Endodermal cell (in vitro differentiated cells): Measurements from ENCODE around the gene ZNF367. TPM values are rescaled to one million over a fixed set of nuclear protein-coding genes. Genes with fewer than 3 reads are reported as not detected.

Experiments used
- DNase-seq: peaks from one replicate; pipeline ENCODE4 v3.0.0-alpha.2; 2017
- H3K27ac ChIP-seq: 2 replicates; pipeline ENCODE4 v1.5.1; 2013; ENCODE audit warnings: mild to moderate bottlenecking, low read depth, low read length, moderate library complexity
- H3K27me3 ChIP-seq: 2 replicates; pipeline ENCODE4 v1.6.1; 2013; ENCODE audit warnings: mild to moderate bottlenecking, low read length, moderate library complexity; ENCODE audit not compliant: insufficient read depth, control insufficient read depth, poor library complexity, severe bottlenecking
- H3K36me3 ChIP-seq: 2 replicates; pipeline ENCODE4 v1.7.0; 2013; ENCODE audit warnings: mild to moderate bottlenecking, low read length, moderate library complexity; ENCODE audit not compliant: control insufficient read depth, insufficient read depth
- H3K4me1 ChIP-seq: one replicate; pipeline ENCODE4 v1.7.0; 2013; ENCODE audit warnings: low read length; ENCODE audit not compliant: control insufficient read depth, insufficient read depth
- H3K4me3 ChIP-seq: 2 replicates; pipeline ENCODE4 v1.5.1; 2013; ENCODE audit warnings: mild to moderate bottlenecking, low read length, moderate library complexity
- H3K9ac ChIP-seq: 2 replicates; pipeline ENCODE4 v1.6.1; 2013; ENCODE audit warnings: mild to moderate bottlenecking, low read length, moderate library complexity; ENCODE audit not compliant: poor library complexity, severe bottlenecking; ENCODE audit errors: extremely low read depth
- H3K9me3 ChIP-seq: 2 replicates; pipeline ENCODE4 v1.6.1; 2013; ENCODE audit warnings: mild to moderate bottlenecking, low read length, moderate library complexity; ENCODE audit not compliant: control insufficient read depth
- H3K27ac Mint-ChIP-seq: 2 replicates; pipeline ENCODE4 v1.8.0; 2020; ENCODE audit warnings: mixed read lengths
- H3K27me3 Mint-ChIP-seq: 2 replicates; pipeline ENCODE4 v1.8.0; 2021; ENCODE audit warnings: mild to moderate bottlenecking, mixed read lengths; ENCODE audit not compliant: insufficient read depth
- H3K36me3 Mint-ChIP-seq: 2 replicates; pipeline ENCODE4 v1.8.0; 2020; ENCODE audit warnings: low read depth, mixed read lengths
- H3K4me1 Mint-ChIP-seq: 2 replicates; pipeline ENCODE4 v1.8.0; 2020; ENCODE audit warnings: mixed read lengths
- H3K4me3 Mint-ChIP-seq: 2 replicates; pipeline ENCODE4 v1.8.0; 2020; ENCODE audit warnings: mild to moderate bottlenecking, moderate library complexity, mixed read lengths
- H3K9me3 Mint-ChIP-seq: 2 replicates; pipeline ENCODE4 v1.8.0; 2020; ENCODE audit warnings: mild to moderate bottlenecking, mixed read lengths
- WGBS, 2 experiments: methylation state at CpG; one replicate each; pipeline versions ENCODE4 v1.1.5 to v1.1.7; 2013; ENCODE audit warnings: missing lambda C conversion rate in 2 of 2, mixed read lengths in 1 of 2; ENCODE audit not compliant: insufficient coverage in 1 of 2, insufficient read length in 1 of 2; 5-methylcytosine and 5-hydroxymethylcytosine counted together
- total RNA-seq, 2 donors: library from RNA; stranded (reverse); fragmentation: NEBNext Ultra II Directional in 1 of 2; extraction: Animal tissue kit (Norgen Biotek cat#: 25700) in 1 of 2; gene quantifications; 2 replicates in 1 of 2; 3 replicates in 1 of 2; pipeline ENCODE4 v1.2.1, GENCODE V29; 2021
- TF ChIP-seq, protein P1 (sequence below): fragments of 200-600 bp; sonication (generic); conservative IDR thresholded peaks from 2 replicates; pipeline ENCODE4 v1.5.0; 2021; ENCODE audit warnings: antibody characterized with exemption, mild to moderate bottlenecking

Gene ZNF367
- total RNA-seq, 2 donors from 2014 or later, result 7.7 to 10.6 TPM

DNA sequence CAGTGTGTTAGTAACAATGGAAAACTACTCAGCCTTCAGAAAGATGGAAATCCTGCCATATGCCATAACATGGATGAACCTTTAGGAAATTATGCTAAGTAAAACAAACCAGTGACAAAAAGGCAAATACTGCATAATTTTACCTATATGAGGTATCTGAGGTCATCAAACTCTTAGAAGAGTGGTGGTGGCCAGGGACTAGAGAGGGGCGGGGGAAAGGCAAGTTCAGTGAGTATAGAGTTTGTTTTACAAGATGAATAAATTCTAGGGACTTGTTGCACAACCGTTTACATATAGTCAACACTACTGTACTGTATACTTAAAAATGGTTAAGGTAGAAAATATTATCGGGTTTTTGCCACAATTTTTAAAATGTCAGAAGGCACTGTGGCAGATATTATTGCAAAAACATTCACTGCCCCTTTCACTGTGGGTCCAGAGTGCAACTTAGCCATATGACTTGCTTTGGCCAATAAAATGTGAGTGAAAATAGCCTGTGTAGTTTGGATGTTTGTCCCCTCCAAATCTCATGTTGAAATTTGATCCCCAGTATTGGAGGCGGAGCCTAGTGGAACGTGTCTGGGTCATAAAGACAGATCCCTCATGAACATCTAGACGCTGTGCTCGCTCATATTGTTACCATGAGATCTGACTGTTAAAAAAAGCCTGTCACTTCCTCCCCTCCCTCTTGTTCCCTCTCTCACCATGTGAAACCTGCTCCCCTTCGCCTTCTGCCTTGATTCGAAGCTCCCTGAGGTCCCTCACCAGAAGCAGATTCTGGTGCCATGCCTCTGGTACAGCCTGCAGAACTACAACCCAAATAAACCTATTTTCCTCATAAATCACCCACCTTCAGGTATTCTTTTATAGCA is 9.5 kb downstream of the ZNF367 start:
- H3K4me3 ChIP-seq, result no peak overlapping the region
- no peaks in the 10 kb centered on the region for H3K9me3 Mint-ChIP-seq
- no peaks in the 10 kb centered on the region for H3K4me1 ChIP-seq
- no peaks in the 10 kb centered on the region for H3K9me3 ChIP-seq
- H3K36me3 ChIP-seq, result peaks cover 7% of the 10 kb centered on the region
- H3K27ac Mint-ChIP-seq, result no peak overlapping the region
- no peaks in the 10 kb centered on the region for H3K27me3 ChIP-seq
- DNase-seq, result no peak
- H3K36me3 Mint-ChIP-seq, result peaks cover 22% of the 10 kb centered on the region
- H3K4me3 Mint-ChIP-seq, result no peak overlapping the region
- no peak overlapping the region for H3K9ac ChIP-seq
- 84 to 87% methylated on average over 6 to 9 of the region's 9 CpGs for WGBS, 2 experiments
- H3K27me3 Mint-ChIP-seq, result no peaks in the 10 kb centered on the region
- TF ChIP-seq, protein P1, sequence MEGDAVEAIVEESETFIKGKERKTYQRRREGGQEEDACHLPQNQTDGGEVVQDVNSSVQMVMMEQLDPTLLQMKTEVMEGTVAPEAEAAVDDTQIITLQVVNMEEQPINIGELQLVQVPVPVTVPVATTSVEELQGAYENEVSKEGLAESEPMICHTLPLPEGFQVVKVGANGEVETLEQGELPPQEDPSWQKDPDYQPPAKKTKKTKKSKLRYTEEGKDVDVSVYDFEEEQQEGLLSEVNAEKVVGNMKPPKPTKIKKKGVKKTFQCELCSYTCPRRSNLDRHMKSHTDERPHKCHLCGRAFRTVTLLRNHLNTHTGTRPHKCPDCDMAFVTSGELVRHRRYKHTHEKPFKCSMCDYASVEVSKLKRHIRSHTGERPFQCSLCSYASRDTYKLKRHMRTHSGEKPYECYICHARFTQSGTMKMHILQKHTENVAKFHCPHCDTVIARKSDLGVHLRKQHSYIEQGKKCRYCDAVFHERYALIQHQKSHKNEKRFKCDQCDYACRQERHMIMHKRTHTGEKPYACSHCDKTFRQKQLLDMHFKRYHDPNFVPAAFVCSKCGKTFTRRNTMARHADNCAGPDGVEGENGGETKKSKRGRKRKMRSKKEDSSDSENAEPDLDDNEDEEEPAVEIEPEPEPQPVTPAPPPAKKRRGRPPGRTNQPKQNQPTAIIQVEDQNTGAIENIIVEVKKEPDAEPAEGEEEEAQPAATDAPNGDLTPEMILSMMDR, result no peak
- no peak overlapping the region for H3K27ac ChIP-seq
- no peaks in the 10 kb centered on the region for H3K4me1 Mint-ChIP-seq

DNA sequence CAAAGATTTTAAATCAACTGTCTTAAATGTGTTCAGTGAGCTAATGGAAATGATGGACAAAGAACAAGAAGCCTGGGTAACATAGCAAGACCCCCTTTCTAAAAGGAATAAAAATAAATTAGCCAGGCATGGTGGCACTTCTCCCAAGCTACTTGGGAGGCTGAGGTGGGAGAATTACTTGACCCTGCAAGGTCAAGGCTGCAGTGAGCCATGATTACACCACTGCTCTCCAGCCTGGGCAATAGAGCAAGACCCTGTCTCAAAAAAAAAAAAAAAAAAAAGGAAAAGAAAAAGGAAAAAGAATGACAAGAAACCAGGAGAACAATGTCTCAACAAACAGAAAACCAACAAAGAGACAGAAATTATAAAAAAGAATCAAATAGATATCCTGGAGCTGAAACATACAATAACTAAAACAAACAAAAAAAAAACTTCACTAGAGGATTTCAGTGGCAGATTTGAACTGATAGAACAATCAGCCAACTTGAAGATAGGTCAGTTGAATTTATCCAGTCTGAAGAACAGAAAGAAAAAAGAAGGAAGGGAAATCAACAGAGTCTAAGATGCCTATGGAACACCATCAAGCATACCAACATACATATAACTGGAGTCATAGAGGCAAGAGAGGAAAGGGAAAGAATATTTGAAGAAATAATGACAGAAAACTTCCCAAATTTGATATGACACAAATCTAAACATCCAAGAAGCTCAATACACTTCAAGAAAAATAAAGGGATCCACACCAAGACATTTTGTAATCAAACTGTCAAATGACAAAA is 17.8 kb downstream of the ZNF367 start:
- H3K9me3 ChIP-seq, result peaks cover 11% of the 10 kb centered on the region
- Mint-ChIP-seq H3K9me3 (peaks cover 11% of the 10 kb centered on the region), H3K27ac (no peak overlapping the region), H3K36me3 (peaks cover 9% of the 10 kb centered on the region), H3K27me3 (no peaks in the 10 kb centered on the region), H3K4me1 (peaks cover 14% of the 10 kb centered on the region), H3K4me3 (no peak overlapping the region)
- no peak for DNase-seq
- H3K27me3 ChIP-seq, result no peaks in the 10 kb centered on the region
- H3K4me1 ChIP-seq, result no peaks in the 10 kb centered on the region
- H3K9ac ChIP-seq, result no peak overlapping the region
- TF ChIP-seq, protein P1, result no peak
- H3K27ac ChIP-seq, result no peak overlapping the region
- H3K4me3 ChIP-seq, result no peak overlapping the region
- no peaks in the 10 kb centered on the region for H3K36me3 ChIP-seq

DNA sequence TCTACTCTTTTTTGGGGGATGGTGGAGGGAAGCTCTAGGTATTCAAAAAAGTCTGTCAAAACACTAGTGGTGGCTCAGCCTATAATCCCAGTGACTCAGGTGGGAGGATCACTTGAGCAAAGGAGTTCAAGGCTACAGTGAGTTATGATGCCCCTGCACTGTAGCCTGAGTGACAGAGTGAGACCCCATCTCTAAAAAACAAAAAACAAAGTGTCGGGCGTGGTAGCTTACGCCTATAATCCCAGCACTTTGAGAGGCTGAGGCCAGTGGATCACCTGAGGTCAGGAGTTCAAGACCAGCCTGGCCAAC is 18.9 kb downstream of the ZNF367 start:
- Mint-ChIP-seq H3K27ac (peak overlapping the region; percentile 88), H3K27me3 (no peaks in the 10 kb centered on the region)

More for the DNA sequence above, 18.9 kb downstream of the ZNF367 start:
- no peaks in the 10 kb centered on the region for H3K4me1 ChIP-seq
- 91% methylated on average over 3 of the region's 3 CpGs; no CpG with 5 or more reads in 1 of the 2 experiments for WGBS, 2 experiments
- no peak overlapping the region for H3K4me3 ChIP-seq
- H3K9me3 ChIP-seq, result peaks cover 11% of the 10 kb centered on the region
- no peak overlapping the region for H3K9ac ChIP-seq
- no peak for DNase-seq
- Mint-ChIP-seq H3K4me1 (peaks cover 20% of the 10 kb centered on the region), H3K4me3 (no peak overlapping the region), H3K36me3 (peaks cover 9% of the 10 kb centered on the region), H3K9me3 (peaks cover 11% of the 10 kb centered on the region)
- TF ChIP-seq, protein P1, result no peak
- no peaks in the 10 kb centered on the region for H3K27me3 ChIP-seq
- no peaks in the 10 kb centered on the region for H3K36me3 ChIP-seq
- no peak overlapping the region for H3K27ac ChIP-seq
